HG02870 (cell line): Measurements from ENCODE around the gene B9D2.
"Not testable (repeated sequence)": the region's sequence is repeated elsewhere in the genome, so short reads cannot be mapped to it uniquely, and the experiment has no call there.

Source experiments
- ATAC-seq: cut with Tn5 transposase; IDR thresholded peaks from one replicate; pipeline ENCODE4 v1.9.1; 2021; ENCODE audit warnings: mild to moderate bottlenecking, moderate library complexity; ENCODE audit not compliant: unreplicated experiment

The B9D2 gene

GRCh38 chr19:41392775-41393174 lies 28.8 kb upstream of the B9D2 start:
- no peak for ATAC-seq

DNA sequence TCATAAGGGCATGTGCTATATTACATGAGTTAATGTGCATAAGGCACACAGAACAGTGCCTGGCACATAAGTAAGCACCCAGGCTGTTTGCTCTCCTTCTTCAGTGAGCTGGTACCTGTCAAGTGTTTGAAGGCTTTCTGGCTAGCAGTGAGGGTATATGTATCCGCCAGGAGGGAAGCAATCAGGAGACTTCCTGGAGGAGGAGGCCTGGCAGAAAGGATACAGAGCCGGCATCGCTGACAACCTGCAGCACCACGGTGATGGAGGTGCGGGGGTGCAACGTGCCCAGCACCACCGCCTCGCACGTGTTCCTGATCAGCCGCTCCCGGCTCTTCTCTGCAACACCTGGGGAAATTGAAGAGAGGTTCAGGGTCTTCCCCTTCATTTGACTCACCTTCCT lies 27.7 kb upstream of the B9D2 start:
- no peak for ATAC-seq

- ATAC-seq: no peak
Observed at GRCh38 chr19:41386442-41386841, 22.5 kb upstream of the B9D2 start.

DNA sequence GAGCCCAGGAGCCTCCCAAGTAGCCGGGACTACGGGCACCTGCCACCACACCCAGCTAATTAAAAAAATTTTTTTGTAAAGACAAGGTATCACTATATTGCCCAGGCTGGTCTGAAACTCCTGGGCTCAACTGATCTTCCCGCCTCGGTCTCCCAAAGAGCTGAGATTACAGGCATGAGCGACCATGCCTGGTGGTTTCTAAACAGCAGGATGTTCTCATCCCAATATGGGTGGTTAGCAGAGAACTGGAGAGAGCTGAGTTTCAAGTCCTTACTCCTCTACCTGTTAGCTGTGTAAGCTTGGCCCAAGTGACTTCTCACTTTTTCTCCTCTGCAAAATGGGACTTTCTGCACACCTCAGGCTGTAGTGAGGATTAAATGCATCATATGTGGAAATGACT lies 20.4 kb upstream of the B9D2 start:
- no peak for ATAC-seq

- not testable (repeated sequence) for ATAC-seq
Observed at GRCh38 chr19:41381536-41381935, 17.6 kb upstream of the B9D2 start.

DNA sequence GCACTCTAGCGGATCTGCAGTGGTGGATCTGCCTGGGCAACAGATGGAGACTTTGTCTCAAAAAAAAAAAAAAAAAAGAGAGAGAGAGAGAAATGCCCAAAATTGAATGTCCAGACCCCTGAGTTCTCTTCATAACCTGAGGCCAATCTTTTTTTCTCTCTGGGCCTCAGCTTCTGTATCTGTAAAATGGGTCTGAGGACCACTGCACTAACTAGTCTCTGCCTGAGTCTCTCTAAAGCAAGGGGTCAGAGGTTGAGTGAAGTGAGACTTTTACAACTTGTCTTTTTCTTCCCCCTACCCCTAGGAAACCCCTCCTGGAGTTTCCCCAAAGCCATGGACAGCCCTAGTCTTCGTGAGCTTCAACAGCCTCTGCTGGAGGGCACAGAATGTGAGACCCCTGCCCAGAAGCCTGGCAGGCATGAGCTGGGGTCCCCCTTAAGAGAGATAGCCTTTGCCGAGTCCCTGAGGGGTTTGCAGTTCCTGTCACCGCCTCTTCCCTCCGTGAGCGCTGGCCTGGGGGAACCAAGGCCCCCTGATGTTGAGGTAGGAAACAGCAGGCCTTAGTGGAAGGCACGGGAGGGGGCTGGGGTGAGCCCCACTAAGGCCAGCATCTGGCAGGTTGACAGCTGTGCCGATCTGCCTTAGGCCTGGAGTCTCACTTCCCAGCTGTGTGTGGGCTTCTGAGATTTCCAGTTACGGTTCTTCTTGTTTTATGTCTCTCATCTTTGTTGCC lies 14.2 kb upstream of the B9D2 start:
- peak; percentile 71 for ATAC-seq

DNA sequence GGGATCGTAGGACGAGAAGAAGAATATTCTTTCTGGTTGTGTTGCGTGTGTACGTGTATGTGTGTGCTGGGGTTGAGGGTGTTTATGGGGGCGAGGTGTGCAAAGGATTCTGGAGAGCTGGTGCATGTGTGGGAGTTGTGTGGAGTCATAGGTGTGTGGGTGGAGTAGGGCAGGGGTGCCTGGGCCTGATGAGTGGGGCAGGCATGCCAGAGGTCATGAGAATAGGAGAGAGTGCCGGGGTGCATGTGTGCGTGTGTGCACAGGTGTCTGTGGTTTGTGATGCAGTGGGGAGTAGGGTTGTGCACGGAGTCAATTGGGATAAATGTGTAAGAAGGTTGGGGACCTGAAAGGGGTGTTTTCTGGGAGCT lies 13.0 kb upstream of the B9D2 start:
- ATAC-seq: no peak

DNA sequence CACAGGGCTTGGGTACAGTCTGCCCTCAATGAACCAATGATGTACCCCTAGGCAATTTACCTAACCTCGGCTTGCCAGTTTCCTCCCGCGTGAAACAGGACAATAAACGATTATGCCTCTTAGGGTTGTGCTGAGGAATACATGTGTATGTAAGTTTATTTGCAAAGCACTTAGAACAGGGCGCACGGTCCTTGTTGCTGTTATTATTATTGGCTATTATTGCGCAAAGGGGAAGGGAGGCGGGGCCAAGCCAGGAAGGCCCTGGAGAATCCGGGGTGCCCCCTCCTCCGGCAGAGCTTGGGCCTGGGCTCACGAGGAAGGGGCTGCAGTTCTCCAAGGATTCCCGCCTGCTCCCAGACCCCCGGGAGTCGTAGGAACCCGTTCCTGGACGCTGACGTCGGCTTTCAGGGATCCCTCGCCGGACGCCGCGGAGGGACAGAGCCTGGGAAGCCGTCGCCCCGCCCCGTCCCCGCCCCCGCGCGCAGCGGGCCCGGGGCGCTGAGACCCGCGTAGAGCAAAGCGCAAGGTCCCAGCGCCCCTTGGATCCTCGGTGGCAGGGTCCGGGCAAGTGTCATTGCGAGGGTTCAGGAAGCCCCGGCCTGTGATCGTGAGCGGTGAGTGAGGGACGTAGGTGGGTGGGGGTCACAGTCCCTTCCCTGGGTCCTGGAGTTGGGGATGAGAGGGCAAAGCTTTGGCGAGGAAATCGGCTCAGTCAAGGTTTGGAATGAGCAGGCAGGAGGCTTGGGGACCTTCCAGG lies 12.5 kb upstream of the B9D2 start, which contains the start of gene TMEM91:
Gene TMEM91 (plus strand): TSS at position 293 of the 757 bp plus-strand sequence. CDS start 1,777 bp downstream, outside the sequence.
- ATAC-seq: no peak

DNA sequence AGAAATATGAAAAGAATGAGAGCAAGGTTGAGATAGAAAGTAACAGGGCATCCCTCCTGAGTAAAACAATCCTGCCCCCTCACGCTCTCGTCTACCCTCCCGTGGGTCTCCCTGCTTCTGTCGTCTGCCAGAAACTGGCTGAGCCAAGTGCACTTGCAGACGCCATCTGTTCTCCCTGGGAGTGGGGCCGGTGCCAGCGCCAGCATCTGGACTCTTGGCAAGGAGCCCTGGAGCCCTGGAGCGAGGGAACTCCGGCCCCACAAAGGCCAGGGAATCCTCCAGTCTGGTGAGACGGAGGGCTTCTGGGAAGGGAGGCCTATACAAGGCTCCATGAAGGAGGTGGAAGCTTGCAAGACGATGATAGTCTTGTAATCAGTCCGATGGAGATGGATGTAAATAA lies 10.0 kb upstream of the B9D2 start:
- no peak for ATAC-seq

DNA sequence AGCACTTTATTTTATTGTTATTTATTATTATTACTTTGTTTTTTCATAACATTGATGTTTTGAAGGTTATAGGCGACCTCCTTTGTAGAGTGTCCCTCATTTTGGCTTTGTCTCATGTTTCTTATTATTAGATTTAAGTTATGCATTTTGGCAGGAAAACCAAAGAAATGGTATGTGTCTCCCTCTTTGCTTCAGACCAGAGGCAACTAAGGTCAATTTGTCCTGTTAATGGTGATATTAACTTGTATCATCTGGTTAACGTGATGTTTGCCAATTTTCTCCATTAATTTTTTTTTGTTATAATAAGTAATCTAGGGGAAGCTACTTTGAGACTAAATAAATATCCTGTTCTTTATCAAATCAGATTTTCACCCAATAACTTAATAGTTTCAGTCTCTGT lies 8.6 kb upstream of the B9D2 start:
- no peak for ATAC-seq

DNA sequence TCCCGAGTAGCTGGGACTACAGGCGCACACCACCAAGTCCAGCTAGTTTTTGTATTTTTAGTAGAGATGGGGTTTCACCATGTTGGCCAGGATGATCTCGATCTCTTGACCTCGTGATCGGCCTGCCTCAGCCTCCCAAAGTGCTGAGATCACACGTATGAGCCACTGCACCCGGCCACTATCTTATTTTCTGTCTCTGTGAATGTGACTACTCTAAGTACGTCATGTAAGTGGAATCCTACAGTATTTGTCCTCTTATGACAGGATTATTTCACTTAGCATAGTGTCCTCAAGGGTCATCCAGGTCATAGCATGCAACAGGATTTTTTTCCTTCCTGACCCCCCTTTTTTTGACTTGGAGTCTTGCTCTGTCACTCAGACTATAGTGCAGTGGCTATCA lies 7.6 kb upstream of the B9D2 start:
- no peak for ATAC-seq

- not testable (repeated sequence) for ATAC-seq
Observed at GRCh38 chr19:41371119-41371518, 7.2 kb upstream of the B9D2 start.

DNA sequence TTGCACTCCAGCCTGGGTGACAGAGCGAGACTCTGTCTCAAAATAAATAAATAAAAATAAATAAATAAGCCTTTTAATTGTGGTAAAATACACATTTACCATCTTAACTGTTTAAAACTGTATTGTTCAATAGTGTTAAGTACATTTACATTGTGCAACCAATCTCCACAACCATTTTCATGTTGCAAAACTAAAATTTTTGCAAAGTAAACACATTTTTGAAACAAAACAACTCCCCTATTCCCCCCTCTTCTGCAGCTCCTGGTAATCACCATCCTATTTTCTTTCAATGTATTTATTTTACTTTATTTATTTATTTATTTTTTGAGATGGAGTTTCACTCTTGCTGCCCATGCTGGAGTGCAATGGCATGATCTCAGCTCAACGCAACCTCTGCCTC lies 5.8 kb upstream of the B9D2 start:
- no peak for ATAC-seq

- ATAC-seq: no peak
Observed at GRCh38 chr19:41367848-41368301, 3.9 kb upstream of the B9D2 start.

GRCh38 chr19:41366089-41366488 lies 2.1 kb upstream of the B9D2 start:
- ATAC-seq: no peak

- no peak for ATAC-seq
Observed at GRCh38 chr19:41364524-41365391, 809 bp upstream of the B9D2 start.

DNA sequence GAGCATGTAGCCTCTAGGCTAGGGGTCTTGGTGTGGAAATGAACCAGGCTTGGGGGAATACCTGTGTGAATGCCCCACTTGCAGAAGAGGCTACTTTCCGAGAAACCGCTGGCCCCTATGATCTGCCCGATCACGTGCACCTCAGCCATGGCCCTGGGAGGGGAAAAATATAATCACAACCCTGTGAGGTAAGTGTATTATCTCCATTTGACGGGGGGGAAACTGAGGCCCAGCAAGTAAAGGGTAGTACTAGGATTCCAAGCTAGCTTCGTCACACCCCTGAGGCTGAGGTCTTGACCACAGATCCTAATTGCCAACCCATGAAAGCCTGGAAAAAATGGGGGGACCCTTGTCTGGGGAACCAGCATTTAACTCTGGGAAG lies 587 bp downstream of the B9D2 start:
- no peak for ATAC-seq

- ATAC-seq: no peak
Observed at GRCh38 chr19:41362143-41362847, 1.7 kb downstream of the B9D2 start.

DNA sequence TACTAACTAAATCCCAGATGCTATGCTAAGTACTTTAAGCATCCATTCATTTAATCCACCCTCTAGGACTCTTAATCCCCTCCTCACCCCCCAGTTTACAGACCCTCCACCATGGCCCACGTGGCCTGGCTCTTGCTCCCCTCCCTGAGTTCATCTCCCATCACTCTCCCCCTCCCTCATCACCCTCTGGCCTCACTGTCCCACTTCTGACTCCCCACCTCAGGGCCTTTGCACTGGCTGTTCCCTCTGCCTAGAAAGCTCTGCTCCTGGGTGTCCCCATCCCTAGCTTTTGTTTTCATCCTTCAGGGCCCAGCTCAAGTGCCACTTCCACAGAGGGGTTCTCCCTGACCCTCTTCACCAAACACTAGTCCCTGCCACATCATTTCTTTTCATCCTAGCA lies 4.2 kb downstream of the B9D2 start:
- no peak for ATAC-seq

DNA sequence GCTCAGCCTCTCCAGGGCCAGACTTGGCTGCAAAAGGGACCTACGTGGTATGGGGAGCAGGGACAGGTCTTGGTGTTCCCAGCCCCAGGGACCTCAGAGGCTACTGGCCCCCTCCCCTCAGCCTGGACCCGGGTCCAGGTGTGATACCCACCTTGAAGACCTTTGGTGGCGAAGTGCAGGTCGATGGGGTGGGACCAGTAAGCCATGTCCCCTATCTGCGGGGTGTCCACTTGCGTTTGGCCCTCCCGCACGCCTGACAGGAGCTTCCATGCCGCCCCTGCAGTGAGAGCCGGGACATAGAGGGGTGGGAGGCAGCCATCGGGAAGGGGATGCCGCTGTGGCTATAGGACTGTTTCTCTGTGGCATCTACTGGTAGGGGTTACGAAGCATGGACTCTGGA lies 6.2 kb downstream of the B9D2 start:
- no peak for ATAC-seq
